Natural killer cell treated with Interleukin-12 subunit alpha and Interleukin-12 subunit beta and Interleukin-15 and Interleukin-18, amount 100 ng/mL, for 72 hours (primary cell): Measurements from ENCODE around the gene FBXO41. TPM values are rescaled to one million over a fixed set of nuclear protein-coding genes. Genes with fewer than 3 reads are reported as not detected.

Experiments used
- ATAC-seq, 2 donors: fragments of 150-1000 bp; cut with Tn5 transposase in 1 of 2; sonication (Bioruptor Pico), chemical (Tn5 transposase) in 1 of 2; 2 replicates each; pipeline ENCODE4 v1.10.0; 2021
- DNase-seq: peaks from one replicate; pipeline ENCODE4 v3.0.0; 2022; ENCODE audit warnings: low spot score
- H3K27ac Mint-ChIP-seq, 2 donors: 1 replicate in 1 of 2; 2 replicates in 1 of 2; pipeline ENCODE4 v1.8.0; 2022; ENCODE audit warnings: mixed read lengths in 2 of 2, mild to moderate bottlenecking in 1 of 2, moderate library complexity in 1 of 2
- H3K27me3 Mint-ChIP-seq, 2 donors: 1 replicate in 1 of 2; 2 replicates in 1 of 2; pipeline ENCODE4 v1.8.0; 2022; ENCODE audit warnings: mixed read lengths in 2 of 2
- H3K36me3 Mint-ChIP-seq: one replicate; pipeline ENCODE4 v1.8.0; 2022; ENCODE audit warnings: mixed read lengths
- H3K4me1 Mint-ChIP-seq, 2 donors: 1 replicate in 1 of 2; 2 replicates in 1 of 2; pipeline ENCODE4 v1.8.0; 2022; ENCODE audit warnings: low read depth in 2 of 2, mixed read lengths in 2 of 2, mild to moderate bottlenecking in 1 of 2
- H3K4me3 Mint-ChIP-seq: one replicate; pipeline ENCODE4 v1.8.0; 2022; ENCODE audit warnings: mixed read lengths
- H3K9me3 Mint-ChIP-seq: 2 replicates; pipeline ENCODE4 v1.8.0; 2022; ENCODE audit warnings: mixed read lengths
- total RNA-seq, 2 donors: library from RNA; stranded (reverse); gene quantifications; one replicate each; pipeline ENCODE4 v1.2.3, GENCODE V29; 2022

Gene FBXO41
- total RNA-seq, 2 donors from 2014 or later = 10.0 to 40.1 TPM

DNA sequence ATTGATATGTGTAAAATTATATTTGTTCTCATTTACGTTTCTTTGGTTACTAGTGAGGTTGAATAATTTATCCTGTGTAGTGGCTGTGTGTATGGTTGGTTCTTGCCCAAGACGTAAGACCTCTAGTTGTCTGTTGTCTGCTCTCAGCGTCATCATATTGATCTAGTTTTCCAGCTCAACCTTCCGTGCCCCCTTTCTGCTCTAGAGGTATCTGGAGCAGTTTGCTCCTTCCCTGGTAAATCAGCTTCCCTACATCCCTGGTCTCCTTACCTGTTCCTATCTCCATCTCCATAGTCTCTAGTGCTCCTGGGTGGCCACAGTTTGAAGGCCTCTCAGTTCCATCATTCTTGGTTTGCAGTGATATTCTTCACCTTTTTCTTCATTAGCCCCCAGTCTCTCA lies 69.0 kb downstream of the FBXO41 start:
- Mint-ChIP-seq H3K27me3 (no peaks in the 10 kb centered on the region), H3K4me1 (peaks cover 21 to 30% of the 10 kb centered on the region in 2 donors), H3K9me3 (no peaks in the 10 kb centered on the region), H3K36me3 (no peaks in the 10 kb centered on the region), H3K27ac (peak overlapping the region; percentile 15 to 90), H3K4me3 (peak overlapping the region; percentile 96)
- ATAC-seq (no peak), DNase-seq (no peak)

DNA sequence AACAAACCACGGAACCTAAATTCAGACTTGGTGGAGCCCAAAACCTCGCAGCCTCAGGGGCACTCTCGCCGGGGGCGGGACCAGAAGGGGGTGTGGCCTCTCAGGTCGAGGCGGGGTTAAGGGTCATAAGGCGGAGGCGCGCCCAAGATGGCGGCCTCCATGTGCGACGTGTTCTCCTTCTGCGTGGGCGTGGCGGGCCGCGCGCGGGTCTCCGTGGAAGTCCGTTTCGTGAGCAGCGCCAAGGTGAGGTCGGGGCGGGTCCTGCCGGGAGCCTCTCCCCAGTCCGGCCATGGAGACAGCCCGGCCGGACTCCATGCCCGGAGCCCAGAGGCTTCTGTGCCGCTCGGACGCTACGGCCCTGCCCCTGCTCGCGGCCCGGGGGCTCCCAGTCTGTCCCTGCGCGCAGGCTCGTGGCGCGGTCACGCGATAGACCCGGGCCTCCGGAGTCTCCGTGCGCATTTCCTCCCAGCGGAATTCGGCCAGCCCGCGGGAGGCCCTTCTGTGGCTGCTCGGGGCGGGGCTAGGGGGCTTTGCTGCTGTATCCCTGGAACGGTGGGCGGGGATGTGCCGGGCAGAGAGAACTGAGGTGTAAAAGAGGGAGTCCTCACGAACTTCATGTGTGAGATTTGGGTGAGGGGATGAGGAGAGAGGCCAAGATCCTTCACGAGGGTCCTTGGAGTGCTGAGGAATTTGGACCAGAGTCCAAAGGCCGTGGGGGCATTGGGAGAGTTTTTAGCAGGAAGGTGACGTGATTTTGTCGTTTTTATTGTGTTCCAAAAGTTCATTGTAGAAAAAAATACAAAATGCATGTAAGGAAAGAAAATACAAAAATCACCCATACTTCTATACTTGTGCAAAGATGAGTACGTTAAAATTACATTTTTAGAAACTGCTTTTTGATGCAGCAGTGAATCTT lies 69.9 kb downstream of the FBXO41 start, which contains the start of gene SMYD5:
TSS of gene SMYD5 (plus strand) at position 126 of the 916 bp plus-strand sequence. CDS start at position 148, 22 bp downstream.
- DNase-seq (peak; percentile 93), ATAC-seq (peak; percentile 95 to 97)
- H3K36me3 Mint-ChIP-seq = no peaks in the 10 kb centered on the region
- peak within 1 kb of the TSS; percentile 85 to 90 for H3K27ac Mint-ChIP-seq
- peak within 1 kb of the TSS; percentile 96 for H3K4me3 Mint-ChIP-seq
- no peaks in the 10 kb centered on the region for H3K9me3 Mint-ChIP-seq
- peaks cover 0 to 5% of the 10 kb centered on the region in 2 donors for H3K27me3 Mint-ChIP-seq
- peaks cover 21 to 30% of the 10 kb centered on the region in 2 donors for H3K4me1 Mint-ChIP-seq

DNA sequence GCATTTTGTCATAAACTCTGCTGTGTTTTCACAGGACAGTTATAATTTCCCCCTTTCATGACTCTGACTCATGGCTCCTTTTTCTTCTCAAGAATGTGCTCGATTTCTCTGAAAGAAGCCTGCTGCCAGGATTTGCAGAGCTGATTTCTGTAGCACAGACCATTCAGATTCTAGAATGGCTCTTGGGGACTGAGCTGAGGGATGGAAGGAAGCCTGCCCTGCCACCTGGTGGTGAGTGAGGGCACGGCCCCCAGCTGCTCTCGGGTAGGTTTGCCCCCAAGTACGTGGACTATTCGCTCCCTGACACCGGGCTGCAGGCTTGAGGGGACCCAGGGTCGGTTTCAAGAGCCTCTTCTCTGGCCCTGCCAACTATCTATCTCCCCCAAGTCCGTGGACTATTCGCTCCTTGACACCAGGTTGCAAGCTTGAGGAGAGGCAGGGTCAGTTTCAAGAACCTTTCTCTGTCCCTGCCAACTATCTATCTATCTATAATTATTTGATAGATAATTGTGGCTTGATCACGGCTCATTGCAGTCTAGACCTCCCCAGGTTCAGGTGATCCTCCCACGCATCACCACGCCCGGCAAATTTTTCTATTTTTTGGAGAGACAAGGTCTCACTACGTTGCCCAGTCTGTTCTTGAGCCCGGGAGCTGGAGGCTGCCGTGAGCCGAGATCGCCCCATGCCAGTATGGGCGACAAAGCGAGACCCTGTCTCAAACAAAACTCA lies 71.7 kb downstream of the FBXO41 start:
- no peaks in the 10 kb centered on the region for H3K9me3 Mint-ChIP-seq
- H3K4me3 Mint-ChIP-seq = no peak overlapping the region
- DNase-seq (peak; percentile 72), ATAC-seq (peak; percentile 76 to 81)
- H3K27me3 Mint-ChIP-seq = peaks cover 0 to 10% of the 10 kb centered on the region in 2 donors
- peaks cover 21 to 30% of the 10 kb centered on the region in 2 donors for H3K4me1 Mint-ChIP-seq
- no peak overlapping the region for H3K27ac Mint-ChIP-seq
- no peaks in the 10 kb centered on the region for H3K36me3 Mint-ChIP-seq

DNA sequence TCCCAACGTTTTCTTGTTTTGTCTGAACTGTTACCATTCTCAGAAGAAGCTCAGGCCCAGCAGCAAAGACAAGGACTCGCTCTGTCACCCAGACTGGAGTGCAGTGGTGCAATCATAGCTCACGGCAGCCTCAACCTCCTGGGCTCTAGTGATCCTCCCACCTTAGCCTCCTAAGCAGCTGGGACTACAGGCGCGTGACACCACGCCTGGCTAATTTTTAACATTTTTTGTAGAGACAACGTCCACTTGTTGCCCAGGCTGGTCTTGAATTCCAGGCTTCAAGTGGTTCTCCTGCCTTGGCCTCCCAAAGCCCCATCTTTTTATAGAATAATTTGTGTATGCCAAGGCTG lies 72.2 kb downstream of the FBXO41 start:
- H3K27me3 Mint-ChIP-seq = peaks cover 0 to 10% of the 10 kb centered on the region in 2 donors
- no peak overlapping the region for H3K27ac Mint-ChIP-seq
- H3K4me3 Mint-ChIP-seq = no peak overlapping the region
- peaks cover 21 to 30% of the 10 kb centered on the region in 2 donors for H3K4me1 Mint-ChIP-seq
- H3K9me3 Mint-ChIP-seq = no peaks in the 10 kb centered on the region
- ATAC-seq = no peak
- no peak for DNase-seq
- H3K36me3 Mint-ChIP-seq = no peaks in the 10 kb centered on the region

- Mint-ChIP-seq H3K36me3 (no peaks in the 10 kb centered on the region), H3K4me3 (no peak overlapping the region), H3K4me1 (peaks cover 21 to 29% of the 10 kb centered on the region in 2 donors), H3K27me3 (peaks cover 6 to 15% of the 10 kb centered on the region in 2 donors), H3K27ac (no peak overlapping the region), H3K9me3 (no peaks in the 10 kb centered on the region)
- ATAC-seq (no peak), DNase-seq (no peak)
Measured at GRCh38 chr2:73210696-73211095, 73.6 kb downstream of the FBXO41 start.

- H3K4me3 Mint-ChIP-seq = no peak overlapping the region
- H3K27ac Mint-ChIP-seq = no peak overlapping the region
- no peaks in the 10 kb centered on the region for H3K36me3 Mint-ChIP-seq
- peaks cover 14 to 23% of the 10 kb centered on the region in 2 donors for H3K4me1 Mint-ChIP-seq
- DNase-seq (no peak), ATAC-seq (no peak)
- H3K9me3 Mint-ChIP-seq = no peaks in the 10 kb centered on the region
- peaks cover 8 to 17% of the 10 kb centered on the region in 2 donors for H3K27me3 Mint-ChIP-seq
Measured at GRCh38 chr2:73210019-73210418, 74.3 kb downstream of the FBXO41 start.

DNA sequence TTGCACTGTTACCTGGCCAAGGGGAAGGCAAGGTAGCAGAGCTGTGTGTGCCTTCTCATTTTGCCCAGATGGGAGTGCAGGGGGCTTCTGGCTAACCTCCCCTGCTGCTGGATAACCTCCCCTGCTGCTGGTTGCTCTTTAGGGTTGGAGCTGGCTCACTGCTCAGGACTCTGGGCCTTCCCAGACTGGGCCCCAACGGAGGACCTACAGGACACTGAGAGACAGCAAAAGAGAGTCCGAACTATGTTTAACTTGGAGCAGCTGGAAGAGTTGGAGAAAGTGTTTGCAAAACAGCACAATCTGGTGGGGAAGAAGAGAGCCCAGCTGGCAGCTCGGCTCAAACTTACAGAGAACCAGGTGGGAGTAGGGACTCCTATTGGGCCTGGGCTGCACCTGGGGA lies 76.0 kb downstream of the FBXO41 start:
- Mint-ChIP-seq H3K27me3 (peaks cover 17 to 24% of the 10 kb centered on the region in 2 donors), H3K36me3 (no peaks in the 10 kb centered on the region), H3K9me3 (no peaks in the 10 kb centered on the region), H3K27ac (no peak overlapping the region), H3K4me1 (peaks cover 1 to 7% of the 10 kb centered on the region in 2 donors), H3K4me3 (no peak overlapping the region)
- ATAC-seq (no peak), DNase-seq (no peak)

GRCh38 chr2:73205611-73206010 lies 78.7 kb downstream of the FBXO41 start:
- ATAC-seq = no peak
- no peak overlapping the region for H3K27ac Mint-ChIP-seq
- no peaks in the 10 kb centered on the region for H3K9me3 Mint-ChIP-seq
- no peaks in the 10 kb centered on the region for H3K36me3 Mint-ChIP-seq
- no peak for DNase-seq
- peaks cover 27 to 30% of the 10 kb centered on the region in 2 donors for H3K27me3 Mint-ChIP-seq
- no peaks in the 10 kb centered on the region for H3K4me1 Mint-ChIP-seq
- no peak overlapping the region for H3K4me3 Mint-ChIP-seq

Other genes starting within 250 kb of the FBXO41 start
- 10 to 100 TPM; 27.3 to 32.4 TPM for gene SFXN5, start 212.8 kb downstream of the FBXO41 start, total RNA-seq
- 10 to 100 TPM in 1 of 2 donors, 1 to 10 TPM in 1; 8.8 to 15.7 TPM for gene RAB11FIP5, start 171.5 kb downstream of the FBXO41 start, total RNA-seq
- not detected for gene NOTO, start 81.9 kb downstream of the FBXO41 start, total RNA-seq
- 10 to 100 TPM; 27.2 to 47.1 TPM for gene SMYD5, start 70.2 kb downstream of the FBXO41 start, total RNA-seq
- 10 to 100 TPM; 13.0 to 13.5 TPM for gene PRADC1, start 51.2 kb downstream of the FBXO41 start, total RNA-seq
- gene CCT7, start 50.2 kb downstream of the FBXO41 start, total RNA-seq = 100 to 1,000 TPM; 417 to 436 TPM
- not detected for gene EGR4, start 9.1 kb upstream of the FBXO41 start, total RNA-seq
- gene ALMS1, start 101.4 kb upstream of the FBXO41 start, total RNA-seq = 10 to 100 TPM; 20.4 to 29.0 TPM